SH-SY5Y (cell line): ENCODE measurements around the gene PEX14.

ENCODE experiments used
- GATA2 ChIP-seq: IDR thresholded peaks from 2 replicates; pipeline ENCODE4 v1.6.1; 2011; ENCODE audit warnings: mild to moderate bottlenecking, low read depth, low read length
- GATA3 ChIP-seq: IDR thresholded peaks from 2 replicates; pipeline ENCODE4 v1.6.1; 2011; ENCODE audit warnings: low read depth, mild to moderate bottlenecking, low read length, moderate library complexity

PEX14 gene

DNA sequence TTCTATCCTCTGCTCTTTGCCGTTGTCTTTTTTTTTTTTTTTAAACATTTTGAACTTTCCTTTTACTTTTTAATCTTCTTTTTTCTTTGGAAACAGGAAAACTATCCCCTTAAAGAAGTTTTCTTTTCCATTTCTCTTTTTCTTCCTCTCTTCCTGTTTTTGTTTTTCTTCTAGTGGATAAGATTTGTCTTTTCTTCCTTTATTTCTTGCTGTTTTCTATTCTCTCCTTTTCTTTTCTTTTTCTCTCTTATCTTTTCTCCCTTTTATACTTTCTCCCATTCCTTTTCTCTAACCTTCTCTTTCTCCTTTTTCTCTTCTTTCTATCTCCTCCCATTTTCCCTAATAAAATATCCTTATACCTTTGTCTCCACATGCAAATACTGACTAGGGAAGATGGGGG is 46.2 kb downstream of the PEX14 start:
- TF ChIP-seq GATA3: no peak
- TF ChIP-seq GATA2: no peak

GRCh38 chr1:10521537-10522157 is 46.9 kb downstream of the PEX14 start:
- TF ChIP-seq GATA3 (no peak), GATA2 (no peak)

- no peak for TF ChIP-seq GATA2
Observed at GRCh38 chr1:10522322-10522860, 47.6 kb downstream of the PEX14 start.

GRCh38 chr1:10525208-10525607 is 50.5 kb downstream of the PEX14 start:
- no peak for TF ChIP-seq GATA2
- TF ChIP-seq GATA3: no peak

GRCh38 chr1:10528066-10529014 is 53.6 kb downstream of the PEX14 start:
- TF ChIP-seq GATA3 (no peak), GATA2 (no peak)

DNA sequence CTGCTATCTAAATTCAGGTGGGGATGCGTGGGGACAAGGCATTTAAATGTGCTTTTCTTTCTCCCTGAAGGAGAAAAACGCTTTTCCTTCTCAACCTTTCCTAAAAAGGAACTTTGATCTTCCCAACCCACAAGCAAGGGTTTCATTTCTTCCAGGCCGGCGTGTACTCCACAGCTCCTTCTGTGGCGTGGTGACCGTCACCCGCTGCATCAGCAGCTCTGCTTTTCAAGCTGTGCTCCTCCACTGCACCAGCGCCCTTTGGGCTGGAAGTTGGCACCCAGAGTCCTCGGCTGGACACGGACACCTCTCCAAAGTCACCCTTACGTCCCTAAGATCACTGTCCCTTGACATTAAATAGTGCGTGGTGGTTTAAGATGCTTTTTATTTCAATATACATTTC is 54.3 kb downstream of the PEX14 start:
- TF ChIP-seq GATA2: no peak
- no peak for TF ChIP-seq GATA3

DNA sequence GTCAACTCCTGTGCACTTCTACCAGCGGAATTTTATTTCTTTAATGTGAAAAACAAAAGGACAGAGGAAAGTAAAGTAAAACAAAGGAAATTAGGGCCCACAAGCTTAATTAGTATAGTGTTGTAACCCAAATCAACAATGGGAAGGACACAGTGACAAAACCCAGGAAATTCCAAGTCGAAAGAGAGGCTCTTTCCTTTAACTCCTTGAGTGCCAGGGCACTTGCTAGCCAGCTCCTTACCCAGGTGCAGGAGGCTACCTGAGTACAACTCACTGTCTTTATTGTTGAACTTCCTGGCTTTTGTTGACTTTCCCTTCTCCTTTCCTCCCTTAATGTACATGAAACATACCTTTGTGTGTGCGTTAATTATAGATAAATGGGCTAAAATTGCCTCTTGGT is 55.0 kb downstream of the PEX14 start:
- TF ChIP-seq GATA3 (no peak), GATA2 (no peak)

GRCh38 chr1:10530281-10530740 is 55.6 kb downstream of the PEX14 start:
- TF ChIP-seq GATA2 (no peak), GATA3 (no peak)

DNA sequence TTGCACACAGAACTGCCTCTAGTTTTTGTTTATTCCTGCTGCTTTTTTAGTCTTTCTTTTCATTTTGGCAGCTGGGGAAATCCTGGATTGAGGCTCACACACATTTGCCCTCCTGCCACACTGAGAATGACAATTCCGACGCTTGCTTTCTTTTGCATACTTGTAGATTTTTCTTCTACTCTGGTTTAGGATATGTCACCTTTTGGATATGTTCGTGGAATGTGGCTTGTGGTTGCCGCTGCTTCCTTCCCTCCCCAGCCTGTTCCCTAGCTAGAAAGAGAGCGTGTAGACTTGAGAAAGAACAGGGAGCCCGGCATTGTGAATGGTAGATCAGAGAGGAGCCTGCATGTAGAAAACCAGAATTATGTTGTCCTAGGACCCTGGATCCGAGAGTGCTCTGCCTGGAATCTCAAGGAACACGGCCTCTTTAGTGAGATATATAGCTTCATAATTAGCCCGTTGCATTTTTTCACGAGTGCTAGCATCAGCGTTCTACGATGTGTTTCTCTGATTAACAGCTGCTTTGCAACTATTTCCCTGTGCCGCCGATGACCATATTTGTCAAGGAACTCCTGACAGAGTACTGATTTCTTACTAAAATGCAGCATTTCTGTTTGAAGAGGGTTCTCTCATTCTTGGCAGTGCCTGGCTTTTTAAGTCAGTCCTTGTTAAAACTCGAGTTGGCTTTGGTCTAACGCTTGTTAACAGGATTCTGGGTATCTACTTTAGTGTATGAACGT is 56.2 kb downstream of the PEX14 start:
- no peak for TF ChIP-seq GATA2
- no peak for TF ChIP-seq GATA3

DNA sequence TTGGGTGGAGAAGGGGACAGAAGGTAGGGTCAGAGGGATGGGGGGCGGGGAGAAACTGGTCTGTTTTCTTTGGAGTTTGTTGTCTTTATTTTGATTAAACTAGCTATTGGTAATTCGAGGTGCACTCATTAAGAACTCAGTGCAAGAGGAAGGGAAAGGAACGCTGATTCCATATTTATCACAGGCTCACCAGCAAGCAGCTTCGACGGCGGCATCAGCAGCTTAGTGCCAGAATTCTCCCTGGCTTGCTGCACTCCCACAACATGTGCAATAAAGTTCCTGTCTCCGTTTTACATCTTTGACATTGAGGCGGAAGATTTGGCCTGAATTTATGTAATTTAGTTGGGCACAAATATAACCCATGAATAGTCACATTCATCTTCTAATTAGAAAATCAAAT is 57.6 kb downstream of the PEX14 start:
- TF ChIP-seq GATA2 (no peak), GATA3 (no peak)

GRCh38 chr1:10534519-10534918 is 59.8 kb downstream of the PEX14 start:
- TF ChIP-seq GATA3: no peak
- TF ChIP-seq GATA2: no peak

DNA sequence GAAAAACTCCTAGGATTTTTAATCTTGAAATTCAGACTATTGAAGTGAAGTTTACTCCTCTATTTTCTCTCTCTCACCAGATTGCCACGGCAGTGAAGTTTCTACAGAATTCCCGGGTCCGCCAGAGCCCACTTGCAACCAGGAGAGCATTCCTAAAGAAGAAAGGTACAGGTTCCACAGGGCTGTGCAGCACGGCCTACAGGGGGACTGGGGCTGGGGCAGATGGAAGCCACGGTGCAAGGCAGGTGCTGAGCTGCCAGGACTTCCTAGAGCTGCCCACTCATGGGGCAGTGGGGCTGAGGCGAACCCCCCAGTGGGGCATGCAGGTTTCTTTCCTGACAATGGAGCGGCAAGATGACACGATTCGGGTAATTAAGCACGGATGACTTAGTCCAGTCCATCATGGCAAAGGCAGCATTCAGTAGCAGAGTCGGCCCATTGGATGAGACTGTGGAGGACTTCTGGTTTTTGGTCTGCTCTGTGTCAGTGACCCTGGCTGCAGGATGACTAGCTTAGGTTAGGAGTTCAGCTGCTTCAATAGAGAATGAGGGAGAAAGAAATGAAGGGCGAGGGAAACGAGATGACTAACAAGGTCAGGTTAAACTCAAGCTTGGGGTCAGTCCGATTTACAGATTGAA is 61.5 kb downstream of the PEX14 start:
- TF ChIP-seq GATA2 (no peak), GATA3 (no peak)

DNA sequence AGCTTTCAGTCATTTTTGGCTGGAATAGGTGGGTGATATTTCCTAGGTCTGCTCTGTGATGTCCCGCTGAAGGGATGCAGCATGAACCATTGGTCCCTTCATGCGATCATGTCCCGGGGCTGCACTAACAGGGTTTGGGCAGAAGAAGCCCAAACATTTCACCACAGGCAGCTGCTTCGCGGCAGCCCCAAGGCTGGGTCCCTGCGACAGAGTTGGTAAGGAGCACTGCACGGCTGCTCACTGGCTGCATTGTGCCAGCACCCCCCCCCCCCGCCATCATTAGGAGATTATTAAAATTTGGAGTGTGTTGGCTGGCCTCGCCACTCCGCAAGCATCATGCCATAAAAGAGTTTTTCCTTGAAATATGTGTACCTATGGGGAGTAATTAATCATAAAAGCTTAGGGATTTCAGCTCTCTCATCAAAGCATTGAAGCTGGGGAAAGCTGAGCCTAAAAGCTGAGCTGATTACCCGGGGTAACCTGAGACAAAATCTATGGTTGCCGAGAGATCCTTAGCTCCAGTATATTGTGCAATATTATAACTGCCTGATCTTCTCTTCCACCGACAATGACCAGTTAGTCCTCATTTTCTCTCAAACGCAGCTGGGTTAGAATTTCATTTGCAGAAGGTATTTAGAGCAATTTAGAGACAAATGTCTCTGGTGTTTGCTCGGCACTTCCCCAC is 62.5 kb downstream of the PEX14 start:
- TF ChIP-seq GATA3 (no peak), GATA2 (no peak)
